Muscle layer of colon (tissue), 2 donors: ENCODE data around the gene COL5A1.
"Not testable (repeated sequence)": the region's sequence is repeated elsewhere in the genome, so short reads cannot be mapped to it uniquely, and the experiment has no call there.

ENCODE experiments used
- H3K27ac ChIP-seq: one replicate; pipeline ENCODE4 v1.7.0; 2013; ENCODE audit warnings: low read depth, mild to moderate bottlenecking, low read length, moderate library complexity
- H3K27me3 ChIP-seq, 2 donors: one replicate each; pipeline ENCODE4 v1.7.0; 2013; ENCODE audit warnings: low read length in 2 of 2, mild to moderate bottlenecking in 2 of 2; ENCODE audit not compliant: insufficient read depth in 2 of 2, control insufficient read depth in 1 of 2
- H3K36me3 ChIP-seq: one replicate; pipeline ENCODE4 v1.7.0; 2013; ENCODE audit warnings: mild to moderate bottlenecking, low read length; ENCODE audit not compliant: insufficient read depth
- H3K4me1 ChIP-seq: one replicate; pipeline ENCODE4 v1.7.0; 2013; ENCODE audit warnings: mild to moderate bottlenecking, low read length; ENCODE audit not compliant: insufficient read depth
- H3K4me3 ChIP-seq, 2 donors: one replicate each; pipeline ENCODE4 v1.7.0; 2013; ENCODE audit warnings: low read length in 2 of 2, low read depth in 1 of 2, mild to moderate bottlenecking in 1 of 2, moderate library complexity in 1 of 2
- H3K9ac ChIP-seq: one replicate; pipeline ENCODE4 v1.7.0; 2013; ENCODE audit warnings: low read length
- H3K9me3 ChIP-seq: one replicate; pipeline ENCODE4 v1.7.0; 2013; ENCODE audit warnings: mild to moderate bottlenecking, low read length
- donor health status: abdominal sarcoma.
- donor health status: Adenocarcinoma of cecum.

Gene COL5A1

GRCh38 chr9:134705786-134706185 is 64.2 kb downstream of the COL5A1 start:
- Histone ChIP-seq H3K4me3 (no peak overlapping the region), H3K4me1 (peaks cover 80% of the 10 kb centered on the region), H3K36me3 (peaks cover 21% of the 10 kb centered on the region), H3K9ac (no peak overlapping the region), H3K27me3 (no peaks in the 10 kb centered on the region), H3K27ac (peak overlapping the region; percentile 95), H3K9me3 (no peaks in the 10 kb centered on the region)

- Histone ChIP-seq H3K4me3 (peak overlapping the region in 1 of 2 donors; percentile 6), H3K9ac (peak overlapping the region; percentile 66), H3K4me1 (peaks cover 86% of the 10 kb centered on the region), H3K9me3 (no peaks in the 10 kb centered on the region), H3K27ac (peak overlapping the region; percentile 95), H3K27me3 (no peaks in the 10 kb centered on the region), H3K36me3 (peaks cover 14% of the 10 kb centered on the region)
These were observed 64.9 kb downstream of the COL5A1 start for GRCh38 chr9:134706522-134706921.

- H3K36me3 ChIP-seq: peaks cover 8% of the 10 kb centered on the region
- no peaks in the 10 kb centered on the region for H3K27me3 ChIP-seq
- peak overlapping the region; percentile 95 for H3K27ac ChIP-seq
- no peaks in the 10 kb centered on the region for H3K9me3 ChIP-seq
- no peak overlapping the region for H3K4me3 ChIP-seq
- peaks cover 91% of the 10 kb centered on the region for H3K4me1 ChIP-seq
- H3K9ac ChIP-seq: peak overlapping the region; percentile 66
These were observed 65.6 kb downstream of the COL5A1 start for GRCh38 chr9:134707031-134707680.

- Histone ChIP-seq H3K27ac (peak overlapping the region; percentile 95), H3K4me3 (peak overlapping the region in 1 of 2 donors; percentile 29), H3K4me1 (peaks cover 90% of the 10 kb centered on the region), H3K36me3 (no peaks in the 10 kb centered on the region), H3K27me3 (no peaks in the 10 kb centered on the region), H3K9ac (peak overlapping the region; percentile 66), H3K9me3 (no peaks in the 10 kb centered on the region)
These were observed 66.4 kb downstream of the COL5A1 start for GRCh38 chr9:134707731-134708671.

GRCh38 chr9:134708672-134709038 is 67.1 kb downstream of the COL5A1 start:
- H3K36me3 ChIP-seq: peaks cover 6% of the 10 kb centered on the region
- no peaks in the 10 kb centered on the region for H3K27me3 ChIP-seq
- peak overlapping the region; percentile 7 for H3K9ac ChIP-seq
- no peaks in the 10 kb centered on the region for H3K9me3 ChIP-seq
- peak overlapping the region in 1 of 2 donors; percentile 29 for H3K4me3 ChIP-seq
- H3K4me1 ChIP-seq: peaks cover 94% of the 10 kb centered on the region
- H3K27ac ChIP-seq: peak overlapping the region; percentile 95

- Histone ChIP-seq H3K4me3 (peak overlapping the region in 1 of 2 donors; percentile 29), H3K4me1 (peaks cover 87% of the 10 kb centered on the region), H3K9ac (peak overlapping the region; percentile 27), H3K36me3 (peaks cover 8% of the 10 kb centered on the region), H3K27ac (peak overlapping the region; percentile 95), H3K9me3 (no peaks in the 10 kb centered on the region), H3K27me3 (no peaks in the 10 kb centered on the region)
These were observed 68.1 kb downstream of the COL5A1 start for GRCh38 chr9:134709512-134710270.

GRCh38 chr9:134710271-134710540 is 68.6 kb downstream of the COL5A1 start:
- H3K9me3 ChIP-seq: no peaks in the 10 kb centered on the region
- H3K4me1 ChIP-seq: peaks cover 82% of the 10 kb centered on the region
- peaks cover 8% of the 10 kb centered on the region for H3K36me3 ChIP-seq
- H3K9ac ChIP-seq: peak overlapping the region; percentile 27
- H3K4me3 ChIP-seq: no peak overlapping the region
- H3K27me3 ChIP-seq: no peaks in the 10 kb centered on the region
- H3K27ac ChIP-seq: peak overlapping the region; percentile 50

GRCh38 chr9:134710901-134711300 is 69.3 kb downstream of the COL5A1 start:
- peaks cover 75% of the 10 kb centered on the region for H3K4me1 ChIP-seq
- no peak overlapping the region for H3K9ac ChIP-seq
- no peak overlapping the region for H3K4me3 ChIP-seq
- H3K9me3 ChIP-seq: no peaks in the 10 kb centered on the region
- no peaks in the 10 kb centered on the region for H3K27me3 ChIP-seq
- H3K36me3 ChIP-seq: peaks cover 8% of the 10 kb centered on the region
- H3K27ac ChIP-seq: peak overlapping the region; percentile 63

- peak overlapping the region; percentile 2 for H3K9ac ChIP-seq
- no peak overlapping the region for H3K4me3 ChIP-seq
- H3K36me3 ChIP-seq: peaks cover 8% of the 10 kb centered on the region
- no peaks in the 10 kb centered on the region for H3K27me3 ChIP-seq
- H3K27ac ChIP-seq: peak overlapping the region; percentile 78
- H3K9me3 ChIP-seq: no peaks in the 10 kb centered on the region
- peaks cover 61% of the 10 kb centered on the region for H3K4me1 ChIP-seq
These were observed 70.6 kb downstream of the COL5A1 start for GRCh38 chr9:134712243-134712642.

- H3K27me3 ChIP-seq: no peaks in the 10 kb centered on the region
- H3K4me3 ChIP-seq: no peak overlapping the region
- no peaks in the 10 kb centered on the region for H3K9me3 ChIP-seq
- H3K4me1 ChIP-seq: peaks cover 54% of the 10 kb centered on the region
- peaks cover 8% of the 10 kb centered on the region for H3K36me3 ChIP-seq
- peak overlapping the region; percentile 78 for H3K27ac ChIP-seq
- peak overlapping the region; percentile 2 for H3K9ac ChIP-seq
These were observed 71.3 kb downstream of the COL5A1 start for GRCh38 chr9:134712926-134713325.

GRCh38 chr9:134715536-134715935 is 73.9 kb downstream of the COL5A1 start:
- not testable (repeated sequence) for H3K4me3 ChIP-seq, H3K9ac ChIP-seq, H3K27ac ChIP-seq, H3K27me3 ChIP-seq, H3K9me3 ChIP-seq, H3K36me3 ChIP-seq
- peaks cover 29% of the 10 kb centered on the region for H3K4me1 ChIP-seq
